ENCODE measurements around the gene PLAU. TPM values are rescaled to one million over a fixed set of nuclear protein-coding genes. Genes with fewer than 3 reads are reported as not detected.
"Not testable (repeated sequence)": the region's sequence is repeated elsewhere in the genome, so short reads cannot be mapped to it uniquely, and the experiment has no call there.

Gene PLAU
- polyA plus RNA-seq, 3 donors = 3.6 to 175 (median 29.8) TPM

DNA sequence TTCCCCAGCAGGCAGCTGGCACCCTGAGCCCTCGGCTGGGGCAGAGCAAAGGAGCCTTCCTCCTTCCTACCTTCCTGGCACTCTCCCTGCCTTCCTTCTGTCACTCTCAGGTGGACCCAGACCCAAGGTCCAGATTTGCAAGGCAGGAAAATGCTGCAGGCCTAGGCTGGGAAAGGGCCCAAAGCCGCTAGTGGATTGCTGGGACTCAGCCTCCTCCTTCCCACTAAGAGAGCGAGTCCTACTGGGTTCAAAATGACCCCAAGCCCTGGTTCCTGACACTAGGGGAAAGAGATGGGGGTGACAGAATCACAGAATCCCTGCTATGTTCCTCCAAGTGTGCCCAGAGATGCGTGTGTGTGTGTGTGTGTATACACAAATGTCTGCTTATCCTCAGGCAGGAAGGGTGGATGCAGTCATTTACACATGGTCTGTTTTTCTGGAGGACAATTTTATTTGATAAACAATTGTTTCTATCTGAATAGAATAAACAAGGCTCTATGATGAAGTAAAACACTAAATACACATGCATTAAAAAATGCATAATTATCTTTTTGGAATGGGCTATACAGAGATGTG, 1.3 kb upstream of the PLAU start:
- peak overlapping the region; percentile 52 for H3K27ac ChIP-seq (ENCODE audit: low read depth, low read length)
- WGBS, 3 donors = 71 to 90% (median 74%) methylated on average over 4 of the region's 4 CpGs

DNA sequence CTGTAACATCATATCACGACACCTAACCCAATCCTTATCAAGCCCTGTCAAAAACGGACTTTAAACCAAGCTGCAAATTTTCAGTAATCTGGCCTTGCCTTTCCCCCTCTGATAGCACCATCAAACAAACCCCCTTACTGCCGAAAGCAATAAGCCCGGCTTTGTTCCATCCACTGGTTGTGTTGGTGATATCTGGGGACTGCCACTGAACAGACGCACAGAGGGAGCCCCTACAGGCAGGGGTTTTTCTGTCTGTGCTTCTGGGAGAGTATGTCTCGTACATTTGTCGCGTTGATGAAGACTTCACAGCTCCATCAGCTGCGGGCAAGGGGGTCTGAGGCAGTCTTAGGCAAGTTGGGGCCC, 550 bp upstream of the PLAU start:
- 22 to 27% (median 24%) methylated on average over 9 of the region's 9 CpGs for WGBS, 3 donors
- no peak overlapping the region for H3K27ac ChIP-seq (ENCODE audit: low read depth, low read length)

DNA sequence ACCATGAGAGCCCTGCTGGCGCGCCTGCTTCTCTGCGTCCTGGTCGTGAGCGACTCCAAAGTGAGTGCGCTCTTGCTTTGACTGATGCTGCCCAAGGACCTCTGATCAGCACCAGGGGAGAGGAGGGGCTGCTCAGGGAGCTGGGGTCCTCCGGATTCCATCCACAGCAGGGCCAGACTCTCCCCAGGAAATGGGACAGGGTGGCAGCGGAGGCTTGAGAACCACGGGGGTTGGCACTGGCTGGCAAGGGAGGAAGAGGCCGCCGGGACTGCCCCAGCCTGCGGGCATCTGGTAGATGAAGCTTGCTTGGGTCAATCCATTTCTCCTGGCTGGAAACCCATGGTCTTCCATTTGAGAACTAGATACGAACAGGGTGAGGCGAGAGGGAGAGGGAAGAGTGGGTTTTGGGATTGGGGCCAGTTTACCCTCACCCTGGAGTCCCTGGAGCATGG, 647 bp downstream of the PLAU start:
- 10 to 12% (median 10%) methylated on average over 14 of the region's 14 CpGs for WGBS, 3 donors
- H3K27ac ChIP-seq (ENCODE audit: low read depth, low read length) = no peak overlapping the region

DNA sequence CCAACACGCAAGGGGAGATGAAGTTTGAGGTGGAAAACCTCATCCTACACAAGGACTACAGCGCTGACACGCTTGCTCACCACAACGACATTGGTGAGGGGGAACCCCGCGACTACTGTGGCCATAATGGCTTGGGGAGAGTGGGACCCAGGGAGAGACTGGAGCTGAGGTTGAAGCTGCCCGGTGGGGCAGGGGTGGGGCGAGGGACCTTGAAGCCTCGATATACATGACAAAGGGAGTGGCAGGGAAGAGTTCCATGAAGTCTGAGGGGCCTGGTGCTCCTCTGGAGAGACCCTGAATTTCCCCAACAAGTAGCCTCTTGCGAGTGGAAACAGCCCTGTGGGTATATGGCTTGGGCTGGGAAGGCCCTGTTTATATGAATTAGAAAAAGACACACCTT, 3.1 kb downstream of the PLAU start:
- H3K27ac ChIP-seq (ENCODE audit: low read depth, low read length) = no peak overlapping the region
- 84 to 88% (median 87%) methylated on average over 10 of the region's 10 CpGs for WGBS, 3 donors

DNA sequence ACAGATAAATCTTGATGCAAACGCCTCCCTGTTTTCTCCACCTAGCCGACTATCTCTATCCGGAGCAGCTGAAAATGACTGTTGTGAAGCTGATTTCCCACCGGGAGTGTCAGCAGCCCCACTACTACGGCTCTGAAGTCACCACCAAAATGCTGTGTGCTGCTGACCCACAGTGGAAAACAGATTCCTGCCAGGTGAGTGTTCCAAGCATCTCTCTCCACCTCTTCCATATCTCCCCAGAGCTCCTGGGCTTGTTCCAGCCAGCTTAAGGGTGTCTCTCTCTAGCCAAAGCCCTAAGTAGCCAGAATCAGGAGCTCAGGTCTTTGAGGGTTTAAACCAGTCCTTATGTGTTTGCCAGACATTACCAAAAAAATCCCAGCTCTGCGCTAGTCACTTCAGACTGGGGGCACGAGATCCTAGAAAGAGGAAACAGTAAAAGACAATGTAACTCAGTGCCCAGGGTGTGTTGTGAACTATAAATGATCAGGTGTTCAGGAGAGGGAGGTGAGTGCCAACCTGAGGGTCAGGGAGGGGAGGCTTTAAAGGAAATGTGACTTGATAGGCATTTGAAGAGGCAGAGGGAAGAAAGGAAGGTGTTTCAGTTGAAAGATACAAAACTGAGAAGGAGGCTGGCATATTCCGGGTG, 4.4 kb downstream of the PLAU start:
- WGBS, 3 donors = 58 to 71% (median 61%) methylated on average over 8 of the region's 8 CpGs
- H3K27ac ChIP-seq (ENCODE audit: low read depth, low read length) = no peak overlapping the region

DNA sequence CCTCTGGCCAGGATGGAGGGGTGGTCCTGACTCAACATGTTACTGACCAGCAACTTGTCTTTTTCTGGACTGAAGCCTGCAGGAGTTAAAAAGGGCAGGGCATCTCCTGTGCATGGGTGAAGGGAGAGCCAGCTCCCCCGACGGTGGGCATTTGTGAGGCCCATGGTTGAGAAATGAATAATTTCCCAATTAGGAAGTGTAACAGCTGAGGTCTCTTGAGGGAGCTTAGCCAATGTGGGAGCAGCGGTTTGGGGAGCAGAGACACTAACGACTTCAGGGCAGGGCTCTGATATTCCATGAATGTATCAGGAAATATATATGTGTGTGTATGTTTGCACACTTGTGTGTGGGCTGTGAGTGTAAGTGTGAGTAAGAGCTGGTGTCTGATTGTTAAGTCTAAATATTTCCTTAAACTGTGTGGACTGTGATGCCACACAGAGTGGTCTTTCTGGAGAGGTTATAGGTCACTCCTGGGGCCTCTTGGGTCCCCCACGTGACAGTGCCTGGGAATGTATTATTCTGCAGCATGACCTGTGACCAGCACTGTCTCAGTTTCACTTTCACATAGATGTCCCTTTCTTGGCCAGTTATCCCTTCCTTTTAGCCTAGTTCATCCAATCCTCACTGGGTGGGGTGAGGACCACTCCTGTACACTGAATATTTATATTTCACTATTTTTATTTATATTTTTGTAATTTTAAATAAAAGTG, 6.0 kb downstream of the PLAU start:
- H3K27ac ChIP-seq (ENCODE audit: low read depth, low read length) = no peak overlapping the region
- 18 to 66% (median 21%) methylated on average over 5 of the region's 5 CpGs for WGBS, 3 donors

DNA sequence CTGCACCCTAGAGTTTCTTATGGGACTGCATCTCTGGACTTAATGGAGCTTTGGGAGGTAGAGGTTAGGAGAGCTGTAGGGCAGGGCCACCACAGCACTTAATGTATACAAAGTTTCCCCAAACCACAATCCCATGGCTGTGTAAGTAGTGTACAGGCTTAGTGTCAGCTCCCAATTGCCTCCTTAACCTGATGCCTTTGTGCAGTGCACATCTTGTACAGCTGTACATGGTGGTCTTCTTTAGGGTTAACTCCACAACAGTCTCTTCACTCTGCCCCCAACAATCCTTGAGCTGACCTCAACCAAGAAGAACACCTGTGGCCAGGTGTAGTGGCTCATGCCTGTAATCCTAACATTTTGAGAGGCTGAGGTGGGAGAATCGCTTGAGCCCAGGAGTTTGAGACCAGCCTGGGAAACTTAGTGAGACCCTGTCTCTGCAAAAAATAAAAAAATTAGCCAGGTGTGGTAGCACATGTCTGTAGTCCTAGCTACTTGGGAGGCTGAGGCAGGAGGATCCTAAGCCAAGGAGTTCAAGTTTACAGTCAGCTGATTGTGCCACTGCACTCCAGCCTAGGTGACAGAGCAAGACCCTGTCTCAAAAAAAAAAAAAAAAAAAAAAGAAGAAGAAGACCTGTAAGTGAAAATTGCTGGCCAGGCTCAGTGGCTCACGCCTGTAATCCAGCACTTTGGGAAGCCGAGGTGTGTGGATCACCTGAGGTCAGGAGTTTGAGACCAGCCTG, 6.8 kb downstream of the PLAU start:
- WGBS, 3 donors = 95 to 97% (median 96%) methylated on average over 3 of the region's 3 CpGs
- no peak overlapping the region for H3K27ac ChIP-seq (ENCODE audit: low read depth, low read length)

DNA sequence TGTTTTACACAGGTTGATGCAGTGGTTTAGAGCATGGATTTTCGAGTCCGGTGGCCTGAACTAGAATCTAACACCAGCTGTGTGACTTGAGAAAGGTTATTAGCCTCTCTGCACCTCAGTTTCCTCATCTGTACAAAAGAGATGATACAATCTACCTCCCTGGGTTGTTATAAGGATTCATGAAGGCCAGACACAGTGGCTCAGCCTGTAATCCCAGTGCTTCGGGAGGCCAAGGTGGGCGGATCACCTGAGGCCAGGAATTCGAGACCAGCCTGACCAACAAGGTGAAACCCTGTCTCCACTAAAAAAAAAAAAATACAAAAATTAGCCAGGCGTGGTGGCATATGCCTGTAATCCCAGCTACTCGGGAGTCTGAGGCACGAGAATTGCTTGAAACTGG, 8.5 kb downstream of the PLAU start:
- WGBS, 3 donors = 85 to 89% (median 87%) methylated on average over 8 of the region's 8 CpGs

DNA sequence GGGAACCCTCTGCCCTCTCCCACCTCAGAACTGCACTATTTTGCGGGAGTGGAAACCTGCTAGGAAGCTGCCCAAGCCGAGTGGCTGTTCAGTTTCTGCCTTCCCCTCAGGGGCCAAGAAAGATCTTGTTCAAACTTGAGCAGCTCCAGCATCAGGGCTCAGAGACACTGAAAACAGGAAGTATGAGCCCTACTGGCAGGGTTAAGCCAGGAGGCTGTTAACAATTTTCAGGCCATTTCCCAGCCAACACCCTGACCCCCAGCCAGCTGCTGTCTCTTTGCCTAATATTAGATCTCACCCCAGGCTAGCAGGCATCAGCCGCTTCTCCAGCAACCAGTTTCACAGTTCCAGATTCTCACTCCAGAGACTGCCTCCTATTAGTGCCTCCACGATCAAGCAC, 9.2 kb downstream of the PLAU start:
- WGBS, 3 donors = 17 to 60% (median 19%) methylated on average over 4 of the region's 4 CpGs

More for the DNA sequence above, 8.5 kb downstream of the PLAU start:
- H3K27ac ChIP-seq (ENCODE audit: low read depth, low read length) = not testable (repeated sequence)

DNA sequence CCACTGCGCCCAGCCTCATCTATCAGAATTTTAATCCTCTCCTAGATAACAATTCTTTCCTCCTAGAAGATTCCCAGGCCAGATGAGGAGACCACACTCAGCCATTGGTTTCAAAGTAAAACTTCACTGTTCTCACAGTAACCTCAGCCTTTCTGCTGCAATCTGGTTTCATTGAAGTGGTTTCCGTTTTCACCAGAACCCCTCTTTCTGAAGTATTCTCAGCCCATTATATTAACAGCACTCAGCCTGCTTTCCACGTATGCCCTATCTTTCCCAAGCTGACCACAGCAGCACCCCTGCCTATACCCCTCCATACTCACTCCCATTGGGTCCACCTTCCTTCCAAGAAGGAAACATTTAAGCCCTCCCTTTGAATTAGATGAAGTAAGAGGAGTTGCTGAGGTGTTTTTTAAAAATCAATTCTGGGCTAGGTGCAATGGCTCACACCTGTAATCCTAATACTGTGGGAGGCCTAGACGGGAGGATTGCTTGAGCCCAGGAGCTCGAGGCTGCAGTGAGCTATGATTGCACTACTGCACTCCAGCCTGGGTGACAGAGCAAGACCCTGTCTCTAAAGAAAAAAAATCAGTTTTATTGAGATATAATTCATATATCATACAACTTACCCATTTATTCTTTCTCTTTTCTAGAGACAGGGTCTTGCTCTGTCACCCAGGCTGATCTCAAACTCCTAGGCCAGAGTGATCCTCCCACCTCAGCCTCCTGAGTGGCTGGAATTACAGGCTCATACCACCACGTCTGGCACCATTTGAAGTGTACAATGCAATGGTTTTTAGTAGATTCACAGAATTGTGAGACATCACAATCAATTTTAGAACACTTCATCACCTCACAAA, 11.3 kb downstream of the PLAU start:
- WGBS, 3 donors = 87 to 89% (median 87%) methylated on average over 6 of the region's 6 CpGs
- H3K27ac ChIP-seq (ENCODE audit: low read depth, low read length) = no peak overlapping the region

More for the DNA sequence above, 9.2 kb downstream of the PLAU start:
- no peak overlapping the region for H3K27ac ChIP-seq (ENCODE audit: low read depth, low read length)

DNA sequence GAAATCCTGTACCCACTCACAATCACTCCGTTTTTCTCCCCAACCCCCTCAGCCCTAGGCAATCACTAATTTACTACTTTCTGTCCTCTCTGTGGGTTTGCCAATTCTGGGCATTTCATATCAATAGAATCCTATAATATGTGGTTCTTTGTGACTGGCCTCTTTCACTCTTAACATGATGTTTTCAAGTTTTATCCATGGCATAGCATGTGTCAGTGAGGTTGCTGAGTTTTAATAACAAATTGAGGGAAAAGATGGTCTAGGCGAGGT, 11.9 kb downstream of the PLAU start:
- 80 to 92% (median 82%) methylated on average over 2 of the region's 2 CpGs for WGBS, 3 donors
- no peak overlapping the region for H3K27ac ChIP-seq (ENCODE audit: low read depth, low read length)

DNA sequence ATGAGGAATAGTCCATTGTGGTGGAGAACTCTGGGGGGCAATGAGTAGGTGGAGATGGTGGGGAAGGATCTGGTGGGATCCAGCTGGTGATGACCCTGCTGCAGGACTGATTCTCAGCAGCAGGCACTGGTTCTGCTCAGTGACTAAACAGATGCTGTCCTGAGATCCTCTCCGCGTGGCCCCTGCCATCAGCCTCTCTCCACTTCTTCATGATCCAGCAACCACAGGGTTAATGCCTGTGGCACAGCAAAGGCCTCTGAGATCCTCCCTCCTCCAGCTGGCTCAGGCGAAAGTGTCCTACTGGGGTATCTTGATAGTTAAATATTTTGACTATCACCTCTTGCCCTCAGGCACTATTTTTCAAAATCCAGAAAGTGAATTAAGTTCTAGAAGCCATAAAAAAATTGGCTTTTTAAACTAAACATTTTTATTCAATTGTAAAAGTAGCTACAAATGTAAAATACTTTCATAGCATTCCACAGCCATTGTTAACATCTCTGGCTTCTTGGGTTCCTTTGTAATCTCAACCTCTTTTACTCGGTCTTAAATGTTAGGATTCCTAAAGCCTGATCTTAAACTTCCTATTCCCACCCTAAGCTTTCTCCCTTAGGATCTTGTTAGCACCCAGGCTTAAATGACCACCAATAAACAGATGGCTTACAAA, 13.1 kb downstream of the PLAU start:
- 60 to 77% (median 63%) methylated on average over 4 of the region's 4 CpGs for WGBS, 3 donors
- no peak overlapping the region for H3K27ac ChIP-seq (ENCODE audit: low read depth, low read length)

DNA sequence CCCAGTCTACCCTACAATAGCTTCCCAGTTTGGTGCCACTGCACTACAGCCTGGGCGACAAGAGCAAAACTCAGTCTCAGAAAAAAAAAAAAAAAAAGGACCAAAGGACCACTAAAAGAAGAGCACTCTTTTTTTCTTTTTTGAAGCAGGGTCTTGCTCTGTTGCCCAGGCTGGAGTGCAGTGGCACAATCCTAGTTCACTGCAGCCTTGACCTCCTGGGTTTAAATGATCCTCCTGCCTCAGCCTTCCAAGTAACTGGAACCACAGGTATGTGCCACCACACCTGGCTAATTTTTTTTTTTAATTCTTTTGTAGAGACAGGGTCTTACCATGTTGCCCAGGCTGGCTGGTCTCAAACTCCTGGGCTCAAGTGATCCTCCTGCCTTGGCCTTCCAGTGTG, 14.0 kb downstream of the PLAU start:
- H3K27ac ChIP-seq (ENCODE audit: low read depth, low read length) = no peak overlapping the region
- WGBS, 3 donors = 50 to 100% (median 94%) methylated on average over 1 of the region's 1 CpG

DNA sequence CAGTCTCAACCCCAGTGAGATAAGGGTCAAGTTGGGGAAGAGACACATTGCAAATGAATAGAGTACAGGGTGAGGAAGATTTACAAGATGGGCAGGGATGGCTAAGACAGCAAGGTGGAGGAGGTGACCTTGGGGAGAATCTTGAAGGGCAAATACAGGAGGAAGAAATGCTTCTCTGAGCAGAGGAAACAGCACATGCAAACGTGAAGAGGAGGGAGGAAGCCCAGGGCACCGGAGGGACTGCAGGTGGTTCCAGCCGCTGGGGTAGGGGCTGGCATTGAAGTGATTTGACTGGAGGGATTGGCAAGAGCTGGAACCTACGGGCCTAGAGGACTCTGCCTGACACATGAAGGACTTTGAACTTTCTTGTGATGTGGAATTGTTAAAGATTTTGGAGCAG, 14.6 kb downstream of the PLAU start:
- H3K27ac ChIP-seq (ENCODE audit: low read depth, low read length) = no peak overlapping the region
- 69 to 76% (median 71%) methylated on average over 4 of the region's 4 CpGs for WGBS, 3 donors

DNA sequence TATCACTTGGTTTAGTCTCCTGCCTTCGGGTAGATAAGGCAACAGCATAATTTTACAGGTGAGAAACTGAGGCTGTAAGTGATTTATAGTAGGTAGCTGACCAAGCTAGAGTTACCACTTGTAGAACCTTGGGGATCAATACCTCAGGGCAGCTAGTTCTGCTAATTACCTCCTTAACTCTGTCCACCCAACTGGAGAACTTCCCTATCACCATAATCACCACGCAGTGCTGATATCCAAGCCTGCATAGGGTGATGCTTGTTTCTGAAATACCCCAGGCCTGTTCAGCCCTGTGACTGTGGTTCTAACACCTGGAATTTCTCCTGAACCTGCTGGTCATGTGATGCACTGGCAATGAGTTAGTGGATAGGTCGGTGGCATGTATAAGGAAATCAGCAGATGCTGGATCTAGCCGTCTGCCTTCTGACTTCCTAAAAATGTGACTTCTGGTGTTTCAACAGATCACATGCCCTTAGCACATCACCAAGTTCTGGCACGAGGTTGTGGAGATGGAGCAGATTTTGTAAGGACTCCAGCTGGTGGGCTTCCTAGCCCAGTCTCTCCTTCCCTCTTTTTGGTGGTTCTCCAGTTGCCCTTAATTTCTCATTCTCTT, 15.3 kb downstream of the PLAU start:
- H3K27ac ChIP-seq (ENCODE audit: low read depth, low read length) = no peak overlapping the region
- WGBS, 3 donors = 69 to 82% (median 76%) methylated on average over 5 of the region's 5 CpGs

DNA sequence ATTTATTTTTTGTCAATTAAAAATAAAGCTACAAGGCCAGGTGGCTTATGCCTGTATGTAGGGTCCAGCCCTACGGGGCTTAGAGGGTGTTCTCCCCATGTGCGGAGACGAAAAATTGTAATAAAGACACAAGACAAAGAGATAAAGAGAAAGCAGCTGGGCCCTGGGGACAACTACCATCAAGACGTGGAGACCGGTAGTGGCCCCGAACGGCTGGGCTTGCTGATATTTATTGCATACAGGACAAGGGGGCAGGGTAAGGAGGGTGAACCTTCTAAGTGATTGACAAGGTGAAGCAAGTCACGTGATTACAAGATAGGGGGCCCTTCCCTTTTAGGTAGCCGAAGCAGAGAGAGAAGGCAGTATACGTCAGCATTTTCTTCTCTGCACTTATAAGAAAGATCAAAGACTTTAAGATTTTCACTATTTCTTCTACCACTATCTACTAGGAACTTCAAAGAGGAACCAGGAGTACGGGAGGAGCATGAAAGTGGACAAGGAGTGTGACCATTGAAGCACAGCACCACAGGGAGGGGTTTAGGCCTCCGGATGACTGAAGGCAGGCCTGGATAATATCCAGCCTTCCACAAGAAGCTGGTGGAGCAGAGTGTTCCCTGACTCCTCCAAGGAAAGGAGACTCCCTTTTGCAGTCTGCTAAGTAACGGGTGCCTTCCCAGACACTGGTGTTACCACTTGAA, 19.8 kb downstream of the PLAU start:
- WGBS, 3 donors = 75 to 83% (median 79%) methylated on average over 12 to 13 of the region's 13 CpGs
- not testable (repeated sequence) for H3K27ac ChIP-seq (ENCODE audit: low read depth, low read length)
